IMR-90 (cell line): Measurements from ENCODE around the gene PYCR2. TPM values are rescaled to one million over a fixed set of nuclear protein-coding genes. Genes with fewer than 3 reads are reported as not detected.

Source experiments
- ATAC-seq: fragments of 200-7000 bp; cut with Tn5 transposase; 2 replicates; pipeline ENCODE4 v1.9.1; 2020; ENCODE audit warnings: low read depth, mild to moderate bottlenecking, moderate library complexity
- BruUV-seq: library from RNA; stranded (reverse); fragments of 400-500 nt; replicated peaks from 2 replicates; lab custom pipeline; 2021; lab: Mats Ljungman, UMichigan
- CTCF ChIA-PET: fragments of 300-600 bp; formaldehyde crosslinking; extraction: SDS; loops from one replicate; lab custom pipeline; 2021; ENCODE audit warnings: antibody characterized with exemption; lab: Yijun Ruan, JAX
- POLR2A ChIA-PET: fragments of 300-600 bp; sonication (Branson Sonifier 250); formaldehyde crosslinking; loops from one replicate; lab custom pipeline; 2022; ENCODE audit warnings: antibody characterized with exemption; ENCODE audit not compliant: unreplicated experiment; lab: Charles Lee
- DNase-seq: peaks from one replicate; pipeline ENCODE4 v3.0.0; 2013
- H2AFZ ChIP-seq: replicated peaks from 2 replicates; pipeline ENCODE3; 2013; ENCODE audit warnings: low read length, mild to moderate bottlenecking; ENCODE audit not compliant: poor library complexity
- H2AK5ac ChIP-seq: 2 replicates; pipeline ENCODE4 v1.6.1; 2013; ENCODE audit warnings: low read depth, low read length, inconsistent platforms
- H2AK9ac ChIP-seq: replicated peaks from 2 replicates; pipeline ENCODE3; 2013; ENCODE audit warnings: mild to moderate bottlenecking, low read depth, low read length, moderate library complexity; ENCODE audit not compliant: poor library complexity
- H2BK120ac ChIP-seq: 2 replicates; pipeline ENCODE4 v1.6.1; 2013; ENCODE audit warnings: low read depth, low read length, inconsistent platforms
- H2BK15ac ChIP-seq: 3 replicates; pipeline ENCODE4 v1.6.1; 2013; ENCODE audit warnings: low read depth, low read length, inconsistent platforms
- H2BK20ac ChIP-seq: 2 replicates; pipeline ENCODE4 v1.6.1; 2013; ENCODE audit warnings: low read depth, mild to moderate bottlenecking, inconsistent platforms, low read length, moderate library complexity
- H2BK5ac ChIP-seq: 2 replicates; pipeline ENCODE4 v1.6.1; 2013; ENCODE audit warnings: mild to moderate bottlenecking, low read depth, low read length, inconsistent platforms; ENCODE audit not compliant: poor library complexity, severe bottlenecking
- H3K14ac ChIP-seq: replicated peaks from 2 replicates; pipeline ENCODE4 v1.6.1; 2013; ENCODE audit warnings: low read depth, low read length, inconsistent platforms
- H3K18ac ChIP-seq: 2 replicates; pipeline ENCODE4 v1.6.1; 2013; ENCODE audit warnings: low read depth, low read length, control low read depth
- H3K23ac ChIP-seq: 2 replicates; pipeline ENCODE4 v1.6.1; 2013; ENCODE audit warnings: low read depth, low read length, inconsistent platforms
- H3K27ac ChIP-seq: 2 replicates; pipeline ENCODE4 v1.5.1; 2013; ENCODE audit warnings: mild to moderate bottlenecking, control low read depth, low read length; ENCODE audit not compliant: insufficient read depth
- H3K27me3 ChIP-seq: 2 replicates; pipeline ENCODE4 v1.6.1; 2013; ENCODE audit warnings: low read length; ENCODE audit not compliant: control insufficient read depth, insufficient read depth
- H3K36me3 ChIP-seq: 2 replicates; pipeline ENCODE4 v1.6.1; 2013; ENCODE audit warnings: low read length, mixed read lengths; ENCODE audit not compliant: control insufficient read depth, insufficient read depth
- H3K4ac ChIP-seq: 2 replicates; pipeline ENCODE4 v1.6.1; 2013; ENCODE audit warnings: low read depth, low read length, inconsistent platforms
- H3K4me1 ChIP-seq: 2 replicates; pipeline ENCODE4 v1.6.1; 2013; ENCODE audit warnings: low read length, mixed read lengths; ENCODE audit not compliant: control insufficient read depth, insufficient read depth
- H3K4me2 ChIP-seq: 2 replicates; pipeline ENCODE4 v1.6.1; 2013; ENCODE audit warnings: low read depth, mild to moderate bottlenecking, control low read depth, low read length, moderate library complexity
- H3K4me3 ChIP-seq: 2 replicates; pipeline ENCODE4 v1.5.1; 2013; ENCODE audit warnings: low read depth, mild to moderate bottlenecking, control low read depth, low read length, moderate library complexity; ENCODE audit not compliant: insufficient read depth
- H3K56ac ChIP-seq: 2 replicates; pipeline ENCODE4 v1.6.1; 2013; ENCODE audit warnings: low read length, inconsistent platforms; ENCODE audit not compliant: insufficient read depth; ENCODE audit errors: extremely low read depth
- H3K79me1 ChIP-seq, 2 experiments: 2 replicates each; pipeline ENCODE4 v1.6.1; 2013; ENCODE audit warnings: low read length in 2 of 2, inconsistent platforms in 1 of 2, low read depth in 1 of 2
- H3K9ac ChIP-seq: 2 replicates; pipeline ENCODE4 v1.6.1; 2013; ENCODE audit warnings: low read depth, low read length, control low read depth
- H3K9me1 ChIP-seq: 2 replicates; pipeline ENCODE4 v1.6.1; 2013; ENCODE audit warnings: low read length, inconsistent platforms; ENCODE audit not compliant: insufficient read depth
- H3K9me3 ChIP-seq: 2 replicates; pipeline ENCODE4 v1.6.1; 2013; ENCODE audit warnings: low read length; ENCODE audit not compliant: control insufficient read depth, insufficient read depth
- H4K20me1 ChIP-seq: 2 replicates; pipeline ENCODE4 v1.6.1; 2013; ENCODE audit warnings: low read length, inconsistent platforms; ENCODE audit not compliant: insufficient read depth
- H4K5ac ChIP-seq: 2 replicates; pipeline ENCODE4 v1.6.1; 2013; ENCODE audit warnings: mild to moderate bottlenecking, low read depth, low read length, control low read depth
- H4K8ac ChIP-seq, 2 experiments: 2 replicates each; pipeline ENCODE4 v1.6.1; 2013; ENCODE audit warnings: low read depth in 2 of 2, low read length in 2 of 2, control low read depth in 1 of 2, inconsistent platforms in 1 of 2
- H4K91ac ChIP-seq: 2 replicates; pipeline ENCODE4 v1.6.1; 2013; ENCODE audit warnings: low read depth, low read length, inconsistent platforms; ENCODE audit not compliant: insufficient read depth
- BHLHE40 ChIP-seq: fragments of 150-350 bp; IDR thresholded peaks from 2 replicates; pipeline ENCODE4 v1.6.1; 2016; ENCODE audit warnings: mild to moderate bottlenecking, low read depth, low read length
- CEBPB ChIP-seq: IDR thresholded peaks from 2 replicates; pipeline ENCODE4 v1.6.1; 2012; ENCODE audit warnings: low read depth, low read length, improper control_type of control experiment
- CHD1 ChIP-seq: IDR thresholded peaks from 2 replicates; pipeline ENCODE4 v1.6.1; 2012; ENCODE audit warnings: low read depth, low read length, improper control_type of control experiment
- CTCF ChIP-seq: conservative IDR thresholded peaks from 2 replicates; pipeline ENCODE4 v1.5.1; 2012; ENCODE audit warnings: mild to moderate bottlenecking, low read depth, low read length, improper control_type of control experiment
- ELK1 ChIP-seq: fragments of 150-350 bp; IDR thresholded peaks from 2 replicates; pipeline ENCODE4 v1.6.1; 2016; ENCODE audit warnings: low read depth, mild to moderate bottlenecking, low read length, moderate library complexity, borderline replicate concordance
- FOS ChIP-seq: fragments of 150-350 bp; IDR thresholded peaks from 2 replicates; pipeline ENCODE4 v1.6.1; 2016; ENCODE audit warnings: low read depth, low read length
- MAFK ChIP-seq: IDR thresholded peaks from 2 replicates; pipeline ENCODE4 v1.6.1; 2012; ENCODE audit warnings: low read depth, low read length, improper control_type of control experiment
- MAZ ChIP-seq: IDR thresholded peaks from 2 replicates; pipeline ENCODE4 v1.6.1; 2012; ENCODE audit warnings: low read depth, mild to moderate bottlenecking, low read length, improper control_type of control experiment, moderate library complexity, borderline replicate concordance
- MXI1 ChIP-seq: IDR thresholded peaks from 2 replicates; pipeline ENCODE4 v1.6.1; 2012; ENCODE audit warnings: low read depth, mild to moderate bottlenecking, low read length, moderate library complexity, borderline replicate concordance
- NFE2L2 ChIP-seq: fragments of 150-350 bp; IDR thresholded peaks from 2 replicates; pipeline ENCODE4 v1.6.1; 2016; ENCODE audit warnings: low read depth, mild to moderate bottlenecking, low read length
- POLR2A ChIP-seq: IDR thresholded peaks from 2 replicates; pipeline ENCODE4 v1.6.1; 2012; ENCODE audit warnings: mild to moderate bottlenecking, low read depth, low read length
- RAD21 ChIP-seq: IDR thresholded peaks from 2 replicates; pipeline ENCODE4 v1.6.1; 2012; ENCODE audit warnings: low read length, improper control_type of control experiment
- RCOR1 ChIP-seq: IDR thresholded peaks from 2 replicates; pipeline ENCODE4 v1.6.1; 2012; ENCODE audit warnings: mild to moderate bottlenecking, low read length, improper control_type of control experiment; ENCODE audit not compliant: insufficient replicate concordance
- RFX5 ChIP-seq: IDR thresholded peaks from 2 replicates; pipeline ENCODE4 v1.8.0; 2012; ENCODE audit warnings: low read depth, mild to moderate bottlenecking, low read length, moderate library complexity
- SMC3 ChIP-seq: fragments of 150-350 bp; IDR thresholded peaks from 2 replicates; pipeline ENCODE4 v1.6.1; 2016; ENCODE audit warnings: low read depth, mild to moderate bottlenecking, antibody characterized with exemption, low read length, moderate library complexity
- USF2 ChIP-seq: fragments of 150-350 bp; IDR thresholded peaks from 2 replicates; pipeline ENCODE4 v1.6.1; 2017; ENCODE audit warnings: mild to moderate bottlenecking, antibody characterized with exemption, low read length, low read depth
- WGBS, 2 experiments: methylation state at CpG; one replicate each; pipeline versions ENCODE4 v1.1.5 to v1.1.7; 2013; ENCODE audit warnings: missing lambda C conversion rate in 2 of 2; ENCODE audit not compliant: insufficient read length in 1 of 2; ENCODE audit errors: extremely low coverage in 2 of 2; 5-methylcytosine and 5-hydroxymethylcytosine counted together
- dilution Hi-C: fragments of 300-500 bp; cut with HindIII; formaldehyde crosslinking; loops from one replicate; pipeline ENCODE4 v1.14.3; 2018; ENCODE audit warnings: low sequenced_read_pairs; ENCODE audit not compliant: unreplicated experiment
- in situ Hi-C: fragments of 300-500 bp; cut with MboI; formaldehyde crosslinking; loops from 3 replicates; pipeline ENCODE4 v1.14.3; 2019; ENCODE audit warnings: low sequenced_read_pairs, inconsistent platforms, mixed read lengths
- intact Hi-C: fragments of 100-400 bp; cut with micrococcal nuclease; formaldehyde crosslinking; loops from 2 replicates; pipeline ENCODE4 v1.10.0; 2022
- polyA plus RNA-seq, 3 experiments: library from polyadenylated mRNA; depleted of rRNA; stranded (reverse); fragments of >200 nt; gene quantifications; 2 replicates each; pipeline ENCODE4 v1.2.3, GENCODE V29; 2012; ENCODE audit warnings: low replicate concordance in 1 of 3
- total RNA-seq: library from RNA; depleted of rRNA; stranded (reverse); fragments of >200 nt; gene quantifications from 2 replicates; pipeline ENCODE4 v1.2.3, GENCODE V29; 2012

Gene PYCR2
- total and polyA plus RNA-seq, 2 of the 4 experiments (the other 2 are of a cell fraction): 34.4 to 68.1 TPM

- POLR2A ChIA-PET: no interaction called here
- no peak overlapping the region for H3K23ac ChIP-seq
- ATAC-seq: no peak
- no peak overlapping the region for H3K56ac ChIP-seq
- H4K20me1 ChIP-seq: no peaks in the 10 kb centered on the region
- H4K91ac ChIP-seq: no peak overlapping the region
- CTCF ChIA-PET: no interaction called here
- intact Hi-C loops (no loop called here), dilution Hi-C loops (no loop called here), in situ Hi-C loops (no loop called here)
- no TSS peak for BruUV-seq
- H3K18ac ChIP-seq: no peak overlapping the region
- TF ChIP-seq NFE2L2: no peak
- TF ChIP-seq BHLHE40: no peak
- no peak for TF ChIP-seq FOS
- TF ChIP-seq CTCF: no peak
- no peak for TF ChIP-seq MXI1
- no peak for TF ChIP-seq SMC3
- no peak for TF ChIP-seq POLR2A
- no peak for TF ChIP-seq ELK1
- no peak for TF ChIP-seq RCOR1
- TF ChIP-seq RAD21: no peak
- no peak for TF ChIP-seq RFX5
- TF ChIP-seq USF2: no peak
- TF ChIP-seq CHD1: no peak
- TF ChIP-seq CEBPB: no peak
- no peak for TF ChIP-seq MAZ
- TF ChIP-seq MAFK: no peak
- H3K9me1 ChIP-seq: no peaks in the 10 kb centered on the region; the same call in 1 of the 2 replicates
- no peak overlapping the region for H4K5ac ChIP-seq
- no peak overlapping the region for H3K4ac ChIP-seq
- peaks cover 44% of the 10 kb centered on the region for H3K27me3 ChIP-seq
- H3K9me3 ChIP-seq: no peaks in the 10 kb centered on the region
- H3K14ac ChIP-seq: no peak overlapping the region
- H2BK20ac ChIP-seq: no peak overlapping the region
- H3K9ac ChIP-seq: no peak overlapping the region
- H2BK15ac ChIP-seq: no peak overlapping the region
- no peak overlapping the region for H2AK5ac ChIP-seq
- WGBS, 2 experiments: no CpG with 5 or more reads among the region's 9 CpGs
- no peak overlapping the region for H2AK9ac ChIP-seq
- H3K36me3 ChIP-seq: no peaks in the 10 kb centered on the region
- no peak overlapping the region for H2BK5ac ChIP-seq
- no peak overlapping the region for H2AFZ ChIP-seq
- H2BK120ac ChIP-seq: no peak overlapping the region
- no peak overlapping the region for H3K4me3 ChIP-seq
- H3K79me1 ChIP-seq: no peaks in the 10 kb centered on the region
- H3K27ac ChIP-seq: no peak overlapping the region
- H3K4me1 ChIP-seq: no peaks in the 10 kb centered on the region
- no peak for DNase-seq
- no peak overlapping the region for H3K4me2 ChIP-seq
- no peak overlapping the region for H4K8ac ChIP-seq
These were observed 27.0 kb upstream of the PYCR2 start for GRCh38 chr1:225950905-225951497.
